Measurements from ENCODE around the gene MYOZ2.
A peak's percentile ranks its signal among the peaks of the same experiment; 100 is the strongest.
"Not testable (repeated sequence)": the region's sequence is repeated elsewhere in the genome, so short reads cannot be mapped to it uniquely, and the experiment has no call there.

Gene MYOZ2

DNA sequence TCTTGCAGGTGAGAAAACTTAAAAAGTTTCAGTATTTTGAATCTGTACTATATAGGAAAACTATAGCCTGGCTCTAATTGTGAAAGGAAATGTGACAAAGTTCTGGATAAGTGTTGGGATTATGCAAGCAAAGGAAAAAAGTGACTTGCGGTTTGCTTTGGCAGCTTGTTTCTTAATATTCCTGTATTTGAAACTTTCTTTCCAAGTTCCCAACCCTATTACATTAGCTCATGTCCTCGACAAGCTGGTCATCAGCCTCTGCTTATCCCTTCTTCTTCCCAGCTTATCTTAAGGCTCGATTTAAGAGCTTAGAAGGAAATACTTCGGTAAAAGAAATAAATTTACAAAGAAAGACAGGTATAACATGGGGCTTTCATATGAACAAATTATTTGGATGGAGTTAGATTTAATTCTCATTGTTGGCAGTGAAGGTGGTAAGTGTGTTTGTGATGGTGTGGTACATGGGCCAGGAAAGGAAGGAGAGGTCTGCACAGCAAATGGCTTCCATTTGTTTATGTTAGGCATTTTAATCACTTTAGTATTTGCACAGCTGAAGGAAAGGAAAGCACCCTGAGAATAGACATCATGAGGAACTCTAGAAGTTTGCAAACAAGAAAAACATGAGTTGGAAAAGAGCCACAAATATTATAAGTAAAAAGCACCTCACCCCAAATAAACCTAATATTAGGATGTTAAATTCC is 5.1 kb upstream of the MYOZ2 start:
- DNase-seq: no peak

DNA sequence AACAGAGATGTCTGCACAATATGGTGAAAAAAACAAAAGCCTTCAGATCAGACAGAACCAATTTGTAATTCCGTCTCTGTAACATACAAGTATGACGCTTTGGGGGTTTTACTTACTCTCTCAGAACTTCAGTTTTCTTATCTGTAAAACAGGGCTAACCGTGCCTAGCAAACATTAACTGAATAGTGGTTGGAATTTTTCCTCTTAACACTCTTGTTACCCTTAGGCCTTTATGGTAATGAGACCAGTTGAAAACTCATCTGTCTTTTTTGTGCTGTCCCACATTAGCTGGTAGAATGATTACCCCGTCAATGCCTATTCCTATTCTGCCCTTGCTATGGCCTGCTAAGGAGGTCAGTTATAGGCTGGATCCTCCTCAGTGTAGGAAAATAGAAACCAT is 4.5 kb upstream of the MYOZ2 start:
- DNase-seq: no peak

DNA sequence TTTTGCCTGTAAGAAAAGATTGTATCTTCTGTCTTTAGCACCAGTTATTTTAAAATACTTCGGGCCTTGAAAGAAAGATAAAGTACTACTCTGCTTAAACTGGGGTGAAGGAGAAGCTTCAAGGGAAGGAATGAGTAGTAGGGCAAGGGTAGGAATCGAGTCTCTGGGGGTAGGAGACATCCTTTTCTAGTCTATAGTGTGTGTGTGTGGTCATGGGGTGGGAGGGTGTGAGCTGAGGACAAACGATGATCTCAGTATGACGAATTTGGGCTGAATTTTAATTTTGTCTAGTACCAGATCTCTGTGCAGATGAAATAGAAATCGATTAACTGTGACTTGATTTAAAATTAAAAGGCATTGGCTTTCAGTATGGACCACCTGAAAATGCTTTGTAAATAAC is 3.3 kb upstream of the MYOZ2 start:
- DNase-seq: no peak

DNA sequence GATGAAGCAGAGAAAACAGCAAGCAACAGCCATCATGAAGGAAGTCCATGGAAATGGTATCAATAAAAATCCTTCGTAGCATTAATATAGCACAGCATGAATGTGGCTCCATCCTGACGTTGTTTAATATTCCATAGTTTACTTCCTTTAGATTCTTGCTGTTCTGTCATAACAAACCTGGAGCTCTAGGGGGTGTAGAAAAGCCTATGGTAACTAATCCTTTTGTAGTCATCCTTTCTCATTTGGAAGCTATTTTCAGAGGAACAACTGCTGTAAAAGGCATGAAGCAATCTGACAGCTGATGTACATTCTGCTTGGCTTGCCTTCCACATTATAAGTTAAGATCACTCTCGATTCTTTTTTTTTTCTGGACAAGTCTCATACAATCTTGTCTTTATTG is 914 bp downstream of the MYOZ2 start:
- DNase-seq: peak in 1 of 2 experiments; percentile 2

DNA sequence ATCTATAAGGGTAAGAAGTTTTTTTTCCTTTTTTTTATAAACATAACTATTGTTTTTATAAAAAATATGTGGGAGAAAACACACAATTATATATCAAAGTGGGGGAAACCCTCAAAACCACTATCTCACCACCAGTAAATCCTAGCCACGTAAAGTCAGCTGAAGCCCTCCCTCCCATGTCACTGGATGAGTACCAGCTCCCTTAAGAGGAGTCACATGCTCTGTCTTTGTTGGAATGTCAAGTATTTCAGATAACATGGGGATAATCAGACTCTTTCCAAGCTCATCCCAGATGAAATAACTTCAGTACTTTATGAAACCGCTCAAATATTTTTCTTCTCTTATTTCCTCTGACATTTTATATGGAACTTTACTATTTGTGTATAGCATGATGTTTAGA is 2.4 kb downstream of the MYOZ2 start:
- DNase-seq: no peak

DNA sequence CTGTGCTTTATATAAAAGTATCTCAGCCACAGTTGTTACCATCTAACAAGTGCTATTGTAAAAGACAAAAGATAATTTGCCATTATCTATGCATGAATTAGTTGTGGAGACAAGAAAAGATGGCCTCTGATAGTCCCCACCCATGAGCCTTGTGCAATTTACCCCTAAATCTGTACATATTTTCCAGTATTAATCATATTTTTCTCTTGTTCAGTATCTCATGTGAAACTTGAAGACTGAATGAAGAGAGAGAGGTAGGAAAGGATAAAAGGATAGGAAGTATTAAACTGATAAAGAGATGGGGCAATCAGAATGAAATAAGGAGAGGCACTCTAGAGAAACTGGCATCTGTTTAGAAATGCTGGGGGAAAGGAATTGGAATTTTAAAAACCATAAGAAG is 3.7 kb downstream of the MYOZ2 start:
- DNase-seq: no peak

DNA sequence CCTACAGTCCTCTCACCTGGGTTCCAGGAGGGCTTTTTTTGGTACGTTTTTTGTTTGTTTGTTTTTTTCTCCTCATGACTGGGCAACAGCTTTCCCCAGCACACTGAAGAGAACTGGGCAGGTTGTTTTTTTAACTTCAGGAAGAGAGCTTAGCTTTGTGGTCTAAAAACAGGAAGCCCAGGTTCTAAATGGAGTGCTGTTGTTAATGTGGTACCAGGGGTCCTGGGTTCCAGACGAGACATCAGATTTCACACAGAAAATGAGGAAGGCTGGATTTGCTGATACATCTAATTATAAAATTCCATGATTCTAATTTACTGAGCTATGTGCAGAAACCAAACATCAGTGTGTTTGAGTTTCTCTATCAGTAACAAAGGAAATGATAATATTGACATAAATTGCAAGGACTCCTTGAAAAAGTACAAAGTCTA is 4.2 kb downstream of the MYOZ2 start:
- DNase-seq: no peak

DNA sequence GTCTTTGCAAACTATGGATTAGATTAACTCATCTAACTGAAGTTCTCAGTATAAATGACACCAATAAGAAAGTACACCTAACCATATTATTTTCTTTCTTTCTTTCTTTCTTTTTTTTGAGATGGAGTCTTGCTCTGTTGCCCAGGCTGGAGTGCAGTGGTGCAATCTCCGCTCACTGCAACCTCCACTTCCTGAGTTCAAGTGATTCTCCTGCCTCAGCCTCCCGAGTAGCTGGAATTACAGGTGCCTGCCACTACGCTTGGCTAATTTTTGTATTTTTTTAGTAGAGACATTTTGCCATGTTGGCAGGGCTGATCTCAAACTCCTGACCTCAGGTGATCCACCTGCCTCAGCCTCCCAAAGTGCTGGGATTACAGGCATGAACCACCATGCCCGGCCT is 5.7 kb downstream of the MYOZ2 start:
- not testable (repeated sequence) for DNase-seq

DNA sequence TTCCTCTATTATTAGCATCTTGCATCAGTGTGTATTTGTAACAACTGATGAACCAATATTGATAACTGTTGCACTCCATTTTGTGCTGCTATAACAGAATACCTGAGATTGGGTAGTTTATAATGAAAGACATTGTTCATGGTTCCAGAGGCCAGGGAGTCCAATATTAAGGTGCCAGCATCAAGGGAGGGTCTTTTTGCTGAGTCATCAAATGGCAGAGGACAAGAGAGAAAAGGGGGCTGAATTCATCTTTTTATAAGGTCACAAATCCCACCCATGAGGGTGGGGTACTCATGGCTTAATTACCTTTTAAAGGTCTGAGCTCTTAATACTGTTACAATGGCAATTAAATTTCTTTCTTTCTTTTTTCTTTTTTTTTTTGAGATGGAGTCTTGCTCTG is 7.2 kb downstream of the MYOZ2 start:
- no peak for DNase-seq

DNA sequence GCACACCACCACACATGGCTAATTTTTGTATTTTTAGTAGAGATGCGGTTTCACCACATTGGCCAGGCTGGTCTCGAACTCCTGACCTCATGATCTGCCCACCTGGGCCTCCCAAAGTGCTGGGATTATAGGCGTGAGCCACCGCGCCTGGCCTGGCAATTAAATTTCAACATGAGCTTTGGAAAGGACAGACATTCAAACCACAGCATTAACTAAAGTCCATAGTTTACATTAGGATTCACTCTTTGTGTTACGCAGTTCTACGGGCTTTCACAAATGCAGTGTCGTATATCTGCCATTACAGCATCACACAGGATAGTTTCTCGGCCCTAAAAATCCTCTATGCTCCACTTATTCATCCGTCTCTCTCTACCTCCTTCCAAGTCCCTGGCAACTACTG is 7.7 kb downstream of the MYOZ2 start:
- DNase-seq: not testable (repeated sequence)

DNA sequence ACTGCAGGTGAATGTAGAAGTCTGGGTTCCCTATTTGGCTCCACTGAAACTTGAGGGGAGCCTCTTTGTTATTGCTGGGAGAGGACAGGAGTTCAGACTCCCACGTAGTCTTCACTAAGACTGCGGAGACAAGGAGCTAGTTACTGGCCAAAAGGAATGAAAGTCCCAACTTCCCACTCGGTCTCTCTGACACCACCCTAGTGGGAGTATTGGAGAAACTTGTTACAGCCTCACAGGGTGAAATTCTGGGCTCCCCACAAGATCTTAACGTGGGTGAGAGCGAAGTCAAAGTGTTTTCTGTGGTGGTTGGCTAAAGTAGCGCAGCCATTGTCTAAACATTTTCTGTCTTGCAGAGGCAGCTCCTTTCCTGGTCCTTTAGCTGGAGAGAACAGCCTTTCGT is 13.5 kb downstream of the MYOZ2 start:
- DNase-seq: no peak

DNA sequence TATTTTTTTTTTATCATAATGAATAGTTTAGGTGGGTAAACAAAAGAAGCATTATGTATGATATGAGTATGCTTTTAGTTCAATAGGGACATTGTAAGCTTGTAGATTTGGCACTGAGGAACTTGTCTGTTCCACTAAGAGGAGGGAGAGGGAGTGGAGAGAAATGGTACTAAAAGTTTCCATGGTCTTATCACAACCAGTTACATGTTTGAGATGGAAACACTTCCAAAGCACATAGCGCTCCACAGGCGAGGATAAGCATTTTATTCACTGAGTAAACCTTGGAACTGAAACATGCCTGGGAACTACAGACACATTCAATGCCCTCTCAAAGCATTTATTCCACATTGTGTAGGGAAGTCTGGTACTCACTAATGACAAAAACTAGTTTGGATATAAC is 15.5 kb downstream of the MYOZ2 start:
- no peak for DNase-seq

DNA sequence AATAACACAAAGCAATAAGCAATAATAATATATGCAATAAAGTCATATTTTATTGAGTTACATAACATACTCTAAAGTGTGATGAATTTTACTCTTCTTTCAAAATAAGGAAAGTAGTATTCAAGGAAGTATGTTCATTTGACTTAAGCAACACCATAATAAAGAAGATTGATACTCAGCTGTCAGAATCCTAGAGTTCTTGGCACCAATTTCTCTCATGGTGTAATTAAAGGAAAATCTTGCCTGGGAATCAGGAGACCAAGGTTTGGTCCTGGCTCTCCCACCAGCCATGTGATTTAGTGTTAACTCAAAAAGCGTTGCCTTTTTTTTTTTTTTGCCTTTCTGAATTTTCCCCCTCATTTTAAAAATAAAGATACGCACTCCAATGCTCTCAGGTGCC is 17.1 kb downstream of the MYOZ2 start:
- no peak for DNase-seq

DNA sequence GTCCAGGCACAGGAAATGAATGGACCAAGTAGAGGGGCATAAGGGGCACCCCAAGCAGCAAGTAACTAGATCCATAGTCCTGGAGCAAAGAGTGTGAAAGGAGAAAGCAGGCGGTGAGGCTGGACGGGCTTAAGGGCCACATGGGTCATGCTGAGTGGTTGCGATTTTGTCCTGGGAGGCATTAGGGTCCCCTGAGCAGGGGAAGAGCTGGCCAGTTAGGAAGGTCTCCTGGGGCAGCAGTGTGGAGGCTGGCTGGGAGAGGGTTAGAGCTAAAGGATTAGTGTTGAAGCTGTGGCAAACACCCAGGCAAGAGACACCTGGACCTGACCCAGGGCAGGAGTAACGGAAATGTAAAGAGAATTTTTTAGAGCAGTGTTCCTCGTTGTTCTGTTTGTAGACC is 26.5 kb downstream of the MYOZ2 start:
- no peak for DNase-seq

DNA sequence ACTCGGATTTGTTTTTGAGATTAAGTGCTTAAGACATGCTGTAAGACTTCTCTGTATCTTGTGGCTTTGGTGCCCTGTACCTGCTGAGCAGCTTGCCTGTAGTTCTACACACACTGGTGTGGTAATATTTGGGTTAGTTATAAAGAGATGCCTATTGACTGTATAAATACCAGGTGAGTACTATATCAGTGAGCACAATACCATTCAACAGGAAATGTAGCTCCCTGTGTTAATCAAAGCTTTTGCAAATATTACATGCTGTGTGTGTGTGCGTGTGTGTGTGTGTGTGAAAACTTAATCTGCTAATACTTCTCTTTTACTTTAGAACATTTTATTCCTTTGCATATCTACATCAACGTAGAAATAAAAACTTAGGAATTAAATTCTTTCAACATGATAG is 30.1 kb downstream of the MYOZ2 start:
- no peak for DNase-seq

DNA sequence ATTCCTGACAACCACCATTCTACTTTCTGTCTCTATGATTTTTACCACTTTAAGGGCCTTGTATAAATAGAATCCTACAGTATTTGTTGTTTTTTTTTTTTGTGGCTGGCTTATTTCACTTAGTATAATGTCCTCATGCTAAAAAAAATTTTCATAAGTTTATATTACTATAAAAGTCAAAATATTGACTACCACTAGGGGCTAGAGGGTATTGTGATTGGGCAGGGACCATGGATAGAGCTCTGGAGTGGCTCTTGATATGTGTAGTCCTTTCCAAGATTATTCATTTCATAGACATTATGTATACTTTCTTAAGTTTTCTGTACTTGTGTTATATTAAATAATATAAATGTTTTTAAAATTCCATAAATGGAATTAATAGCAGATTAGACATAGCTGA is 34.6 kb downstream of the MYOZ2 start:
- no peak for DNase-seq

DNA sequence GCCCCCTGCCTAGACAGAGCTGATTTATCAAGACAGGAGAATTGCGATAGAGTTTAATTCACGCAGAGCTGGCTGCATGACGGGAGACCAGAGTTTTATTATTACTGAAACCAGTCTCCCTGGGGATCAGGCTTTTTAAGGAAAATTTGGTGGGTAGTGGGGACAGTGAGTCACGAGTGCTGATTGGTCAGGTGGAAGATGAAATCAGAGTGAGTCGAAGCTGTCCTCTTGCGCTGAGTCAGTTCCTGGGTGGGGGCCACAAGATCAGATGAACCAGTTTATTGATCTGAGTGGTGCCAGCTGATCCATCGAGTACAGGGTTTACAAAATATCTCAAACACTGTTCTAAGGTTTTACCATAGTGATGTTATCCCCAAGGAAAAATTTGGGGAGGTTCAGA is 36.6 kb downstream of the MYOZ2 start:
- no peak for DNase-seq

DNA sequence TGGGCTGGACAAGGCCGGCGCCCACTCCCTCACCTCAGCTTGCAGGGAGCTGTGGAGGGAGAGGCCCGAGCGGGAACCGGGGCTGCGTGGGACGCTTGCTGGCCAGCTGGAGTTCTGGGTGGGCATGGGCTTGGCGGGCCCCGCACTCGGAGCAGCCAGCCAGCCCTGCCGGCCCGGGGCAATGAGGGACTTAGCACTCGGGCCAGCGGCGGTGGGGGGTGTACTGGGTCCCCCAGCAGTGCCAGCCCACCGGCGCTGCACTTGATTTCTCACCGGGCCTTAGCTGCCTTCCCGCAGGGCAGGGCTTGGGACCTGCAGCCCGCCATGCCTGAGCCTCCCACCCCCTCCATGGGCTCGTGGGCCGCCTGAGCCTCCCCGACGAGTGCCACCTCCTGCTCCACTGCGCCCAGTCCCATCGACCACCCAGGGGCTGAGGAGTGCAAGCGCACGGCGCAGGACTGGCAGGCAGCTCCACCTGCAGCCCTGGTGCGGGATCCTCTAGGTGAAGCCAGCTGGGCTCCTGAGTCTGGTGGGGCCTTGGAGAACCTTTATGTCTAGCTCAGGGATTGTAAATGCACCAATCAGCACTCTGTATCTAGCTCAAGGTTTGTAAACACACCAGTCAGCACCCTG is 38.2 kb downstream of the MYOZ2 start:
- DNase-seq: not testable (repeated sequence)

DNA sequence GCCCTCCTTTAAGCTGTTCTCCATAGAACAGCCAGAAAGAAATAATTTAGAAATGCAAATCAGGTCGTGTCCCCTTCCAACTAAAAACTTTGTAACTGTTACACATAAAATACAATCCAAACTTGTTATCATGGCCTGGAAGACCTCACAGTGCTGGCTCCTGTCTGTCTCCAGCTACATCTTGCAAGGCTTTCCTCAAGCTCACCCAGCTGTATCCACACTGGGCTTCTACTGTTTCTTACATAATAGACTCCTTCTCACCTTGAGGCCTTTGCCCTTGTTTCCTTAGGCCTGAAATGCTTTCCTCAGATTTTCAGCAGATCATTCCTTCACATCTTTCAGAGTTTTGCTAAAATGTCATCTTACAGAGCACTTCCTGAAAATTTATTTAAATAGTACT is 43.4 kb downstream of the MYOZ2 start:
- no peak for DNase-seq

DNA sequence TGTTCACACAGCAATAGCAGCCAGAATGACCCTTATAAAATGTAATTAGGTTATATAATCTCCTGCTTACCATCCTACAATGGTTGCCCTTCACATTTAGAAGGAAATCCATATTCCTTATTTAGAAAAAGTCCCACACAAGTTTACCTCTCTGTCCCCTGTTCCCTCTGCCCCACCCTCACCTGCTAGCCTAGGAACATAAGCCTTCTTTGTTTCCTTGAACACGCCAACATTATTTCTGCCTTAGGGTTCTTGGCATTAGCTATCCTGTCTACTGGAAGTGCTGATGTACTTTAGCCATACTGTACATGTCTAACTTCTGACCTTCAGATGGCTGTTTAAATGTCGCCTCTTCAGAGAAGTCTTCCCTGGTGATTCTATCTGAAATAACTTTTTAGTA is 48.5 kb downstream of the MYOZ2 start:
- DNase-seq: no peak

DNA sequence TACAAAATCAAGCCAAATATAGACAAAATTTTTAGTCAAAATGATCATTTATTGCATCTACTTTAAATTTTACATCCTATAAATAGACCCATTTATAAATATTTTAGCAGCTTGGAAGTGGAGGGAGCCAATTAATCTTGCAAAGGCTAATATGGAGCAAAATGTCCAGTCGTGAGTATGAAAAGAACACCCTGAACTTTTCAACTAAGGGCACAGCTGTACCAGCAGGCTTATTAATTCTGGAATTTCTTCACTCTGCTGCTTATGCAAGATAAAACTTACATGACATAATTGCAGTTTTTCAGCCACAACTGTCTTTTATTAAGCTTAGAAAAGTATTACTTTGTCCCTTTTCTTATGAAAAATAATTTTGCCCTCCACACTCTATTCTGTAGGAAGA is 54.0 kb downstream of the MYOZ2 start:
- DNase-seq: no peak

DNA sequence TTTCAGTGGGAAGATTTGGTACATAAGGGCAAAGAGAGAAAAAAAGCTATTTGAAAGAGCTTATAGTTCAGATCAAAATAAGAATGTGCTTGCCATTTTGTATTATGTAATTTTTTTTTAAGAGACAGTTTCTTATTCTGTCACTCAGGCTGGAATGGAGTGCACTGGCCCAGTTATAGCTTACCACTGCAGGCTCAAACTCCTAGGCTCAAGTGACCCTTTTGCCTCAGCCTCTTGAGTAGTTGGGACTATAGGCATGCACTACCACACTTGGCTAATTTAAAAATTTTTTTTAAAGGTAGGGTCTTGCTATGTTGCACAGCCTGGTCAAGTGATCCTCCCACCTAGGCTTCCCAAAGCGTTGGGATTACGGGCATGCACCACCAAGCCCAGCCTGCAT is 54.7 kb downstream of the MYOZ2 start:
- DNase-seq: no peak

DNA sequence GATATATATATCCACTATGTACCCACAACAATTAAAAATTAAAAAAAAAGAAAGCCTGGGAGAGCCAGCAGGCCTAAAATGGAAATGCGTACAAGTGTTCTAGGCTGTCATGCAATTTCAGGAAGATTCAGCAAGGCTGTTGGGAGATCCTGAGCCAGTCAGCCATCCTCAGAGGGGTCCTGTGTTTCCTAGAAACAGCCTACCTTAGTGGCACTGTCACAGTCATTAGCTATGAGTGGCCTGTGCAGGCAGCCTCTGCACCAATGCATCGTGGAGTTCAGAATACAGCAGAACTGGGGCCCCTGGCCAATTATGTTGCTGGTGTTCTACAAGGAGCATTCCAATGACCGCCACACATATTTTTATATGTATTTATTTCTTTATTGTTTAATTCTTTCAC is 55.9 kb downstream of the MYOZ2 start:
- no peak for DNase-seq

DNA sequence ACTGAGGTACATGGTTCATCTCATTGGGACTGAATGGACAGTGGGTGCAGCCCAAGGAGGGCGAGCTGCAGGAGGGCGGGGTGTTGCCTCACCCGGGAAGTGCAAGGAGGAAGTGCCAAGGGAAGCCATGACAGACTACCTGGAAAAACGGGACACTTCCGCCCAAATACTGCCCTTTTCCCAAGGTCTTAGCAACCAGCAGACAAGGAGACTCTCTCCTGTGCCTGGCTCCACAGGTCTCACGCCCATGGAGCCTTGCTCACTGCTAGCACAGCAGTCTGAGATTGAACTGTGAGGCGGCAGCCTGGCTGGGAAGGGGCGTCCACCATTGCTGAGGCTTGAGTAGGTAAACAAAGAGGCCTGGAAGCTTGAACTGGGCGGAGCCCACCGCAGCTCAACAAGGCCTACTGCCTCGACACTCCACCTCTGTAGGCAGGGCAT is 62.2 kb downstream of the MYOZ2 start:
- no peak for DNase-seq

DNA sequence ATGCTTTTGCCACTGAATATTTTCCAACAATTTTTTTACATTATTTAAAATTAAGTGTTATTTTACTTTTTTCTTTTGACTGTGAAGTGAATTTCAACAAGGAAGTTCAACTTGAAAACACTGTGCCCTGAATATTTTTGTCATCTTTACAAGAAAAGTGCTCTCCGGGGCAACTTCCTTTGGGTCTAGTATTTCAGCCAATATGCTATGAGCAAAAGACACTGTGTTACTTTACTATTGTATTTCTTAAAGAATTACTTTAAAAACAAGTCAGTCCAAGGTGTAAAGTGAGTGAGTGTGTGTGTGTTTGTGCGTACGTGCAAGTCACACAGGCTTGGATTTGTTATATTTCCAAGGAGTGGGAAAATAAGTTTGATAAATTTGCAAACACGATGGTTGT is 69.3 kb downstream of the MYOZ2 start:
- no peak for DNase-seq

All from NCI-H526 (cell line).